T47D (cell line): ENCODE measurements around the gene SUSD1.
"Not testable (repeated sequence)": the region's sequence is repeated elsewhere in the genome, so short reads cannot be mapped to it uniquely, and the experiment has no call there.

Experiments
- DNase-seq, 2 experiments: peaks; one replicate each; pipeline versions ENCODE4 v3.0.0 to v3.0.0-alpha.2; 2011 to 2012; ENCODE audit warnings: low read depth in 1 of 2, low spot score in 1 of 2
- JUND ChIP-seq: IDR thresholded peaks from 2 replicates; pipeline ENCODE4 v1.6.1; 2012; ENCODE audit warnings: low read depth
- in situ Hi-C: cut with HindIII; loops from 2 replicates; pipeline ENCODE4 v1.10.0; 2016; ENCODE audit warnings: low sequenced_read_pairs, low pct_unique_long_range_greater_than_20kb

SUSD1 gene

DNA sequence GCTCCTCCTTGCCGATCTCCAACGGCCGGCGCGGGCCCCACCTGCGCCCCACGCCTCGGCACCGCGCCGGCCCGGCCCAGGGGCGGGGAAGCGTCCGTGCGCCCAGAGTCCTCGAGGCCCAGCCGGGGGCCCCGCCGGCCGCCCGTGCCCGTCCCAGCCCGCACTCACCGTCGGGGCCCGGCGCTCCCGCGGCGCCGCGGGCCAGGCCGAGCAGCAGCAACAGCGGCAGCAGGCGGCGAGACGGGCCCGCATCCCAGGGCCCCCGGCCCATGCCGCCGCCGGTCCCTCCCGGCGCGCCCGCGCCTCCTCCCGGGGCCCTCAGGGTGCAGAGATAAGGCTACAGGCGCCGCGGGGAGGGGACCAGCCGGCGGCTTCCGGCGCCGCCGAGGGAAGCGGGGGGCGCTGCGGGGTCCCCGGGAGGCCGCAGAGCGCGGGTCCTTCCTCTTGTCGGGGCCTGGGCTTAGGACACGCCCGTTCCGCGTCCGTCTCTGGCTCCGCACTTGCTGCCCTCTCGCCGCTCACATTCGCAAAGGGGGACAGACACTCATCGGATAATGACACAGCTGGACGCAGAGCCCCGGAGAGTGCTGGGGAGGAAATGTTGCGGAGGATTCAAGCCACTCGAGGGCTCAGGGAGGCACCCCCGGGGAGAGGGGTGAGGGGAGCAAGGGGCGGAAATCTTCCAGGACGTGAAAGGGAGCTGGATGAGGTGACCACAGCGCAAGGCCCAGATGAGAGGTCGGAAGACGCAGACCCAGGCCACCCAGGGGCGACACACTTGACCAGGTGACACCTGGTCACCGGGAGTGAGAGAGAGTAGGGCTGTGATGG is at the start of gene SUSD1:
Gene SUSD1, minus strand, starts transcription at position 333 of the 831 bp plus-strand sequence. Its CDS starts 62 bp downstream, at position 271.
- in situ Hi-C loops, result no loop called here
- TF ChIP-seq JUND, result no peak
- DNase-seq, result peak; percentile 32 to 70

DNA sequence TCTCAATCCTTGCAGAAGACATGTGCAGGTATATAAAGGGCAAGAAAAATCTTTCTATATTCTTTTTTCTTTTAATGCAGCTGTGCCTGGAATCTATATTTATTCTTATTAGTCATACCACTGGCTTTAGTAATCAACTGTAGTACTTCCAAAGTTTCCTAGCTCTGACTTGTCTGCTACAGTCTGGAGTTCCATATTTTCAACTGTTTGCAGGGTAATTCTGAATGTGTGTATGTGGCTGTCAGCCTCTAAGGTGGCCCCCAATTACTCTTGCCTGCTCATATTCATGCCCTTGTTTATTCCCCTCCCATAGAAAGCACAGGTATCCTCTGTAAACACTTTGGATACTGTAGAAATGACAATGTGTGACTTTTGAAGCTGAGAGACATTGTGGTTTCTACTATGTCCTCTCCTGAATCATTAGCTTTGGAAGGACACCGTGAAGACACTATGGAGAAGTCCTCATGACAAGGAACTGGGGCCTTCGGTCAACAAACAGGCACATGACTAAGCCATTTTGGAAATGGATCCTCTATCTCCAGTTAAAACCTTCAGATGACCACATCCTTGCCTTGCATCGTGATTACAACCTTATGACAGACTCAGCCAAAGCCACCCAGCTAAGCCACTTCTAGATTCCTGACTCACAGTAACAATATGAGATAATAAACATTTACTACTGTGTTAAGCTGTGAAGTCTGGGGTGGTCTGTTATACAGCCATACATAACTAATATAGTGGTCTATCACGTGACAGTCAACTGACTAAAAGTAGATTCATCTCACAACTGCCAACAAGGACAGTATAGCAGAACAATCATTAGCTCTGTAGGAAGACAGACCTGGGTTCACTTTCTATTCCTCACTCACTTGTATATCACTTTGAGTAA is 49.5 kb upstream of the SUSD1 start:
- no peak for TF ChIP-seq JUND
- in situ Hi-C loops, result no loop called here

DNA sequence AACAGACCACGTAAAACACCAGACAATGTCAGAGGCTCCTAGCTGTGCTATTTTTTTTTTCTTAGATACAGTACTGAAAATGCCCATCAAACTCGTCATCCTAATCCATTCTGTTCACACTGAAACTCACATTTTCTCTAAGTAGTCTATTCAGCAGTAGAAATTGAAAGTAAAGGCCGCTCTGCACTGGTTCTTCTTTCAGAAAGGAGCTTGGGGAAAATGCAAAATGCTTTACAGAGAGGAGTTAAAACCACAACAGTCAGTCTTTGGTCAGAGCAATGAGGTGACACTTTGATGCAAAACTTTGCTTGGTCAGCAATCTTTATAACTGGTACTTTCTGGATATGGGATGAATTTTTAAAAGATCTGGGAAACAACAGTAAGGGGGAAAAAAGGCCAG is 43.8 kb upstream of the SUSD1 start:
- no peak for DNase-seq
- in situ Hi-C loops, result no loop called here
- no peak for TF ChIP-seq JUND

More for the DNA sequence above, 49.5 kb upstream of the SUSD1 start:
- DNase-seq, result no peak

DNA sequence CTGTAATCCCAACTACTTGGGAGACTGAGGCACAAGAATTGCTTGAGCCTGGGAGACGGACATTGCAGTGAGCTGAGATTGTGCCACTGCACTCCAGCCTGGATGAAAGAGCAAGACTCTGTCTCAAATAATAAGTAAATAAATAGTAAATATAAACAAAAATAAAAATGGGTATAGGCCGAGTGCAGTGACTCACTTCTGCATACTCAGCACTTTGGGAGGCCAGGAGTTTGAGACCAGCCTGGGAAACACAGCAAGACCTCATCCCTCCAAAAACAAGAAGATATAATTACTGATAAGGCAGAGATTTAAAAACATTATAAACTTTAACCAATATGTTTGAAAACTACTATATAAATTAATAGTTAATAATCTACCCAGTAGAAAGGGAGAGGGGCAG is 37.8 kb upstream of the SUSD1 start:
- in situ Hi-C loops, result no loop called here
- DNase-seq, result no peak
- no peak for TF ChIP-seq JUND

DNA sequence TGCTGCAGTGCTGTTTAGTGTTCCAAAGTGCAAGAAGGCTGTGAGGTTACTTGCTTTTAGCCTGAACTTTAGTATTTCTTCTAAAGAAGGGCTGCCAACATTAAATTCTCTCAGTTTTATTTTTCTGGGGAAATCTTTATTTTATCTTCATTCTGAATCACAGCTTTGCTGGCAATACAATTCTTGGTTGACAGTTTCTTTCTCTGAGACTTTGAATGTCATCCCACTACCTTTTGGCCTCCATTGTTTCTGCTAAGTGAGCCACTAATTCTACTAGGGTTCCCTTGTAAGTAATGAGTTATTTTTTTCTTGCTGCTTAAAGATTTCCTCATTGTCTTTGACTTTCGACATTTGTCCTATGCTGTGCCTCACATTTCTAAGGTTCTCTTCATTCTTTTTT is 32.4 kb upstream of the SUSD1 start:
- in situ Hi-C loops, result no loop called here
- TF ChIP-seq JUND, result no peak
- no peak for DNase-seq

DNA sequence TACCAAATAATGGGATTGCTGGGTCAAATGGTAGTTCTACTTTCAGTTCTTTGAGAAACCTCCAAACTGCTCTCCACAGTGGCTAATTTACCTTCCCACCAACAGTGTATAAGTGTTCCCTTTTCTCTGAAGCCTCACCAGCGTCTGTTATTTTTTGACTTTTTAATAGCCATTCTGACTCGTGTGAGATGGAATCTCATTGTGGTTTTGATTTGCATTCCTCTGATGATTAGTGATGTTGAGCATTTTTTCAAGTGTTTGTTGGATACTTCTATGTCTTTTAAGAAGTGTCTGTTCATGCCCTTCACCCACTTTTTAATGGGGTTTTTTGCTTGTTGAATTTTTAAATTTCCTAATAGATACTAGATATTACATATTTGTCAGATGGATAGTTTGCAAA is 28.4 kb upstream of the SUSD1 start:
- no peak for TF ChIP-seq JUND
- in situ Hi-C loops, result no loop called here
- no peak for DNase-seq

DNA sequence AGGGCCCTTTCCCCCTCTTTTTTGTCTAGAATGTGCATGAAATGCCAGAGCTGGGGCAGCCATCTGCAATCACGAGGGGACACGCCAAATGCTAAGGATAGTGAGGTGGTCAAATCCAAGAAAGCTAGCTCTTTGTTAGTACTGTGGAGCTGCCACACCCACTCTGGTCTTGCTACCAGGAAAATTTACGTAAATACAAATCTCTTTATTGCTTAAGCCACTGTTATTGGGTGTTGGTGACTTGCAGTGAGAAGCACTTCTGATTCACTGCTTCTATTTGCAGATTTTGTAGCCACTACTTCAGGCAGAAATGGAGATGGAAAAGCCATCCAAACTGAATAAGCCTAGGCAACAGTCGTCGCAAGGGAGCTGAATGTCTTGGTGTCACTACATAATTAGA is 25.6 kb upstream of the SUSD1 start:
- TF ChIP-seq JUND, result no peak
- no peak for DNase-seq
- in situ Hi-C loops, result no loop called here

DNA sequence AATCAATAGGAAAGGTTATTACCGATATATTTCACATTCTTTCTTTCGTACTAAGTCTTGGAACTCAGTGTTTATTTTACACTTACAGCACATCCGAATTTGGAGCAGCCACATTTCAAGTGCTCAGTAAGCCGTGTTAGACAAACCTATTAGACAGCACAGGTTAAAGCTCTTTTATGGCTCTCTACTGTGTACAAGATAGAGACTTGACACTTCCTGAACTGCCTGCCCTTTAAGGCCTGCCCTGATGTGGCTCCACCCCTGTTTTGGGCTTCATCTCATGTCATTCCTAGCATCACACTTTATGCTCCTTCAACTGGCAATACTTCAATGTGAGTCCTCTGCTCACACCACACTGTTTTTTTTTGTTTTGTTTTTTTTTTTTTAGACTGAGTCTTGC is 23.5 kb upstream of the SUSD1 start:
- TF ChIP-seq JUND, result no peak
- DNase-seq, result no peak
- in situ Hi-C loops, result no loop called here

DNA sequence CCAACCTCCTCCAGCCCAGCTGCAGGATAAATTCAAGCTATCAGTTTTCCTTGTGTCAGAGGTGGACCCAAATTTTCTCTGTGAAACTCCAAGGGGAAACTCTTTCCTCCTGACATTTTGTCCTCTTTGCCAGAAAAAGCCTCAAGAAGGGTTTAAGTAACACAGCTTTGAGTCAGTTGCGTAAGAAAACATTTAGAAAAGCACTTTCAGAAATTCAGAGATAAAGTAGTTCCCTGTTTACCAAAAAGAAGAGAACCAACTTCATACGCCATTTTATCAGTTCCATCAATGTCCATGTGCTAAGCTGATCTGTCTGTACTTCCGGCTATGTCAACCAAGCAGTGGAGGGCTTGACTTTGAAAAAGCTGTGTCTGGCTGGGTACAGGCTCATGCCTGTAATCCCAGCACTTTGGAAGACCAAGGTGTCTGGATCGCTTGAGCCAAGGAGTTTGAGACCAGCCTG is 19.9 kb upstream of the SUSD1 start:
- in situ Hi-C loops, result no loop called here
- no peak for TF ChIP-seq JUND
- no peak for DNase-seq

DNA sequence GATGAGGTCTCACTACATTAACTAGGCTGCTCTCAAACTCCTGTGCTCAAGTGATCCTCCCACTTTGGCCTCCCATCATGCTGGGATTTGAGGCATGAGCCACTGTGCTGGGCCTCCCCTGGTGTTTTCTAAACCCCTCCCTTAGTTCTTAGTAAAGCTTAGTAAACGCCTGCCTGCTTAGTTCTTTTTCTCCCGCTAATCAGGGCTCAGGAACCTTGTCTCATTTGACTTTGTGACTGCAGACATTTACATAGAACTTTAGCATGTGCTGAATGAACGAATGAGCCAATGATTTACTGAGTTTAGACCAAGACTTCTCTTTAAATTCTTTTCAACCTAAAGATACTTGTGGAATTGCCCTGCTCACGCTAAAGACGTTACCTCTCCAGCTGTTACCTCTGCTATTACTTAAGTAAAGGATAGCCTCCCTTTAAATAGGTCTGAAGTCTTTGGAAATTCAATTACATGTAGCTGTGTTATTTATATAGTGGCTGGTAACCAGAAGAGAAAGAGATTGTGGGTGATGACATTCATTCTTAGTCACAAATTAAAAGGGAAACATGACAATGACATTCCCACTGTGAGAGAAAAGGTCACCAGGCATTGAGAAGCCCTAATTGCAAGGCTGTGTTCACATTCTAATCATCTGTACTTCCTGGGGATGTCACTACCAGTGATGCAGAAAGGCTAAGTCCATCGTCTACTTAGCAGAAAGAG is 18.6 kb upstream of the SUSD1 start:
- in situ Hi-C loops, result no loop called here
- DNase-seq, result no peak
- no peak for TF ChIP-seq JUND

DNA sequence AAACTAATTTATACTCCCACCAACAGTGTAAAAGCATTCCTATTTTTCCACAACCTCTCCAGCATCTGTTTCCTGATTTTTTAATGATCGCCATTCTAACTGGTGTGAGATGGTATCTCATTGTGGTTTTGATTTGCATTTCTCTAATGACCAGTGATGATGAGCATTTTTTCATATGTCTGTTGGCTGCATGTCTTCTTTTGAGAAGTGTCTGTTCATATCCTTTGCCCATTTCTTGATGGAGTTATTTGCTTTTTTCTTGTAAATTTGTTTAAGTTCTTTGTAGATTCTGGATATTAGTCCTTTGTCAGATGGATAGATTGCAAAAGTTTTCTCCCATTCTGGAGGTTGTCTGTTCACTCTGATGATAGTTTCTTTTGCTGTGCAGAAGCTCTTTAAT is 15.2 kb upstream of the SUSD1 start:
- DNase-seq, in situ Hi-C loops: not testable (repeated sequence)

DNA sequence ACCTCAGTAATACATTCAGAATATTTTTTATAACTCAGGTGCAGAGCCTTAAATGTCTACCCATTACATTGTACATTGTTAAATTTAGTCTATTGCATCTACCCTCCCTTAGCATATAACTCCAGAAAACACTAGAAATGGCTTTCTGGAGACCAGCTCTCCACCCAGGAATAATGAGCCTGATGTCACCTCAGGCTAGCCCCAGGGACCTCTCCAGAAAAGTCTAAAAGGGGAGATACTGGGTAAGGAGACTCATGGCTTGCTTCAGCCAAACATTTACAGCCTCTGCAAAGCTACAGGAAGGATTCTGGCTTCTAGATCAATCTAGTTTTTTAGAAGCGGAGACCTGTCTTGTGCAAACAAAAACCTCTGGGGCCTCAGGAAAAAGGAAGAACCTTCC is 13.8 kb upstream of the SUSD1 start:
- peak in 1 of 2 experiments; percentile 16 for DNase-seq
- no peak for TF ChIP-seq JUND
- in situ Hi-C loops, result no loop called here
